Measurements from ENCODE around the gene INSL3. TPM values are rescaled to one million over a fixed set of nuclear protein-coding genes. Genes with fewer than 3 reads are reported as not detected.
A peak's percentile ranks its signal among the peaks of the same experiment; 100 is the strongest.

The INSL3 gene
- total and polyA plus RNA-seq, 2 of the 13 experiments (the other 11 are each of a cell fraction or from before 2014, with no cell fraction given): 0.30 TPM; not detected in 1

- TF ChIP-seq GABPA (IDR thresholded peaks at IDR 0.05; ENCODE audit: low read depth, low read length): no peak
- TF ChIP-seq GABPA (CRISPR knock-in tag; IDR thresholded peaks at IDR 0.05; ENCODE audit: low read depth): peak; percentile 59
- peak; percentile 68; the same call in 1 of the 2 replicates for TF ChIP-seq KDM5B (CRISPR knock-in tag; IDR thresholded peaks at IDR 0.05; ENCODE audit: borderline replicate concordance)
- TF ChIP-seq, protein P1, sequence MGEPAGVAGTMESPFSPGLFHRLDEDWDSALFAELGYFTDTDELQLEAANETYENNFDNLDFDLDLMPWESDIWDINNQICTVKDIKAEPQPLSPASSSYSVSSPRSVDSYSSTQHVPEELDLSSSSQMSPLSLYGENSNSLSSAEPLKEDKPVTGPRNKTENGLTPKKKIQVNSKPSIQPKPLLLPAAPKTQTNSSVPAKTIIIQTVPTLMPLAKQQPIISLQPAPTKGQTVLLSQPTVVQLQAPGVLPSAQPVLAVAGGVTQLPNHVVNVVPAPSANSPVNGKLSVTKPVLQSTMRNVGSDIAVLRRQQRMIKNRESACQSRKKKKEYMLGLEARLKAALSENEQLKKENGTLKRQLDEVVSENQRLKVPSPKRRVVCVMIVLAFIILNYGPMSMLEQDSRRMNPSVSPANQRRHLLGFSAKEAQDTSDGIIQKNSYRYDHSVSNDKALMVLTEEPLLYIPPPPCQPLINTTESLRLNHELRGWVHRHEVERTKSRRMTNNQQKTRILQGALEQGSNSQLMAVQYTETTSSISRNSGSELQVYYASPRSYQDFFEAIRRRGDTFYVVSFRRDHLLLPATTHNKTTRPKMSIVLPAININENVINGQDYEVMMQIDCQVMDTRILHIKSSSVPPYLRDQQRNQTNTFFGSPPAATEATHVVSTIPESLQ (CRISPR knock-in tag; conservative IDR thresholded peaks at IDR 0.05): no peak
- TF ChIP-seq ZNF607 (CRISPR knock-in tag; IDR thresholded peaks at IDR 0.05; ENCODE audit: borderline replicate concordance): no peak
- peak; percentile 76; the same call in 1 of the 2 replicates for TF ChIP-seq KDM2A (CRISPR knock-in tag; IDR thresholded peaks at IDR 0.05; ENCODE audit: borderline replicate concordance, low read depth)
- no peak for TF ChIP-seq ZNF674 (CRISPR knock-in tag; IDR thresholded peaks at IDR 0.05; ENCODE audit: low read depth)
- TF ChIP-seq NFE2L2 (IDR thresholded peaks at IDR 0.05; ENCODE audit: low read length): no peak
- no peak for TF ChIP-seq ZNF17 (CRISPR knock-in tag; IDR thresholded peaks at IDR 0.05)
- peak; percentile 45 for TF ChIP-seq BCL6 (CRISPR knock-in tag; IDR thresholded peaks at IDR 0.05)
- TF ChIP-seq PAF1 (CRISPR knock-in tag; IDR thresholded peaks at IDR 0.05): no peak
- no peak for TF ChIP-seq ZNF343 (CRISPR knock-in tag; IDR thresholded peaks at IDR 0.05)
- peak; percentile 79; the same call in 1 of the 2 replicates for TF ChIP-seq BORCS8-MEF2B (CRISPR knock-in tag; IDR thresholded peaks at IDR 0.05)
- peak; percentile 13 for TF ChIP-seq XRCC5 (optimal IDR thresholded peaks at IDR 0.05; ENCODE audit: low read length)
- TF ChIP-seq NR1H2 (CRISPR knock-in tag; IDR thresholded peaks at IDR 0.05; ENCODE audit: borderline replicate concordance, low read depth): no peak
- TF ChIP-seq, protein P2, sequence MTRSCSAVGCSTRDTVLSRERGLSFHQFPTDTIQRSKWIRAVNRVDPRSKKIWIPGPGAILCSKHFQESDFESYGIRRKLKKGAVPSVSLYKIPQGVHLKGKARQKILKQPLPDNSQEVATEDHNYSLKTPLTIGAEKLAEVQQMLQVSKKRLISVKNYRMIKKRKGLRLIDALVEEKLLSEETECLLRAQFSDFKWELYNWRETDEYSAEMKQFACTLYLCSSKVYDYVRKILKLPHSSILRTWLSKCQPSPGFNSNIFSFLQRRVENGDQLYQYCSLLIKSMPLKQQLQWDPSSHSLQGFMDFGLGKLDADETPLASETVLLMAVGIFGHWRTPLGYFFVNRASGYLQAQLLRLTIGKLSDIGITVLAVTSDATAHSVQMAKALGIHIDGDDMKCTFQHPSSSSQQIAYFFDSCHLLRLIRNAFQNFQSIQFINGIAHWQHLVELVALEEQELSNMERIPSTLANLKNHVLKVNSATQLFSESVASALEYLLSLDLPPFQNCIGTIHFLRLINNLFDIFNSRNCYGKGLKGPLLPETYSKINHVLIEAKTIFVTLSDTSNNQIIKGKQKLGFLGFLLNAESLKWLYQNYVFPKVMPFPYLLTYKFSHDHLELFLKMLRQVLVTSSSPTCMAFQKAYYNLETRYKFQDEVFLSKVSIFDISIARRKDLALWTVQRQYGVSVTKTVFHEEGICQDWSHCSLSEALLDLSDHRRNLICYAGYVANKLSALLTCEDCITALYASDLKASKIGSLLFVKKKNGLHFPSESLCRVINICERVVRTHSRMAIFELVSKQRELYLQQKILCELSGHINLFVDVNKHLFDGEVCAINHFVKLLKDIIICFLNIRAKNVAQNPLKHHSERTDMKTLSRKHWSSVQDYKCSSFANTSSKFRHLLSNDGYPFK (CRISPR knock-in tag; IDR thresholded peaks at IDR 0.05; ENCODE audit: borderline replicate concordance): peak; percentile 39; the same call in 1 of the 2 replicates
- TF ChIP-seq, protein P3, sequence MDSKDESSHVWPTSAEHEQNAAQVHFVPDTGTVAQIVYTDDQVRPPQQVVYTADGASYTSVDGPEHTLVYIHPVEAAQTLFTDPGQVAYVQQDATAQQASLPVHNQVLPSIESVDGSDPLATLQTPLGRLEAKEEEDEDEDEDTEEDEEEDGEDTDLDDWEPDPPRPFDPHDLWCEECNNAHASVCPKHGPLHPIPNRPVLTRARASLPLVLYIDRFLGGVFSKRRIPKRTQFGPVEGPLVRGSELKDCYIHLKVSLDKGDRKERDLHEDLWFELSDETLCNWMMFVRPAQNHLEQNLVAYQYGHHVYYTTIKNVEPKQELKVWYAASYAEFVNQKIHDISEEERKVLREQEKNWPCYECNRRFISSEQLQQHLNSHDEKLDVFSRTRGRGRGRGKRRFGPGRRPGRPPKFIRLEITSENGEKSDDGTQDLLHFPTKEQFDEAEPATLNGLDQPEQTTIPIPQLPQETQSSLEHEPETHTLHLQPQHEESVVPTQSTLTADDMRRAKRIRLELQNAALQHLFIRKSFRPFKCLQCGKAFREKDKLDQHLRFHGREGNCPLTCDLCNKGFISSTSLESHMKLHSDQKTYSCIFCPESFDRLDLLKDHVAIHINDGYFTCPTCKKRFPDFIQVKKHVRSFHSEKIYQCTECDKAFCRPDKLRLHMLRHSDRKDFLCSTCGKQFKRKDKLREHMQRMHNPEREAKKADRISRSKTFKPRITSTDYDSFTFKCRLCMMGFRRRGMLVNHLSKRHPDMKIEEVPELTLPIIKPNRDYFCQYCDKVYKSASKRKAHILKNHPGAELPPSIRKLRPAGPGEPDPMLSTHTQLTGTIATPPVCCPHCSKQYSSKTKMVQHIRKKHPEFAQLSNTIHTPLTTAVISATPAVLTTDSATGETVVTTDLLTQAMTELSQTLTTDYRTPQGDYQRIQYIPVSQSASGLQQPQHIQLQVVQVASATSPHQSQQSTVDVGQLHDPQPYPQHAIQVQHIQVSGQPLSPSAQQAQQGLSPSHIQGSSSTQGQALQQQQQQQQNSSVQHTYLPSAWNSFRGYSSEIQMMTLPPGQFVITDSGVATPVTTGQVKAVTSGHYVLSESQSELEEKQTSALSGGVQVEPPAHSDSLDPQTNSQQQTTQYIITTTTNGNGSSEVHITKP (CRISPR knock-in tag; IDR thresholded peaks at IDR 0.05; ENCODE audit: low read depth): no peak
- 0 out of 2 replicates have a peak, but pooled peaks have one; percentile 53 for TF ChIP-seq ZNF160 (CRISPR knock-in tag; IDR thresholded peaks at IDR 0.05)
- TF ChIP-seq, protein P4, sequence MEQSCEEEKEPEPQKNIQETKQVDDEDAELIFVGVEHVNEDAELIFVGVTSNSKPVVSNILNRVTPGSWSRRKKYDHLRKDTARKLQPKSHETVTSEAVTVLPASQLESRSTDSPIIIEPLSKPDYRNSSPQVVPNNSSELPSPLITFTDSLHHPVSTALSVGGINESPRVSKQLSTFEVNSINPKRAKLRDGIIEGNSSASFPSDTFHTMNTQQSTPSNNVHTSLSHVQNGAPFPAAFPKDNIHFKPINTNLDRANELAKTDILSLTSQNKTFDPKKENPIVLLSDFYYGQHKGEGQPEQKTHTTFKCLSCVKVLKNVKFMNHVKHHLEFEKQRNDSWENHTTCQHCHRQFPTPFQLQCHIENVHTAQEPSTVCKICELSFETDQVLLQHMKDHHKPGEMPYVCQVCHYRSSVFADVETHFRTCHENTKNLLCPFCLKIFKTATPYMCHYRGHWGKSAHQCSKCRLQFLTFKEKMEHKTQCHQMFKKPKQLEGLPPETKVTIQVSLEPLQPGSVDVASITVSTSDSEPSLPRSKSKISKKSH (CRISPR knock-in tag; IDR thresholded peaks at IDR 0.05; ENCODE audit: borderline replicate concordance): no peak
- TF ChIP-seq REPIN1 (CRISPR knock-in tag; IDR thresholded peaks at IDR 0.05; ENCODE audit: borderline replicate concordance, low read depth): 0 out of 2 replicates have a peak, but pooled peaks have one; percentile 77
These were observed 54.7 kb downstream of the INSL3 start (continued) for GRCh38 chr19:17766543-17767131.
